SK-N-SH (cell line): ENCODE data around the gene CALR3.

Source experiments
- CHD2 ChIP-seq: fragments of 150-350 bp; IDR thresholded peaks from 2 replicates; pipeline ENCODE4 v1.6.1; 2018; ENCODE audit warnings: low read length; ENCODE audit not compliant: partially characterized antibody
- POLR2AphosphoS5 ChIP-seq: IDR thresholded peaks from 2 replicates; pipeline ENCODE4 v1.6.1; 2012; ENCODE audit warnings: low read depth, low read length
- RFX5 ChIP-seq: IDR thresholded peaks from 2 replicates; pipeline ENCODE4 v1.6.1; 2012; ENCODE audit warnings: mild to moderate bottlenecking, improper control_type of control experiment, low read length
- RXRA ChIP-seq: IDR thresholded peaks from 2 replicates; pipeline ENCODE4 v1.4.0; 2012; ENCODE audit warnings: low read depth, mild to moderate bottlenecking, borderline replicate concordance
- TF ChIP-seq, protein P1 (sequence below): IDR thresholded peaks from 2 replicates; pipeline ENCODE4 v1.4.0; 2012; ENCODE audit warnings: low read depth
- TF ChIP-seq, protein P2 (sequence below): fragments of 200-600 bp; sonication (generic); IDR thresholded peaks from 2 replicates; pipeline ENCODE4 v1.6.1; 2017; ENCODE audit warnings: antibody characterized with exemption, mild to moderate bottlenecking, moderate library complexity

DNA sequence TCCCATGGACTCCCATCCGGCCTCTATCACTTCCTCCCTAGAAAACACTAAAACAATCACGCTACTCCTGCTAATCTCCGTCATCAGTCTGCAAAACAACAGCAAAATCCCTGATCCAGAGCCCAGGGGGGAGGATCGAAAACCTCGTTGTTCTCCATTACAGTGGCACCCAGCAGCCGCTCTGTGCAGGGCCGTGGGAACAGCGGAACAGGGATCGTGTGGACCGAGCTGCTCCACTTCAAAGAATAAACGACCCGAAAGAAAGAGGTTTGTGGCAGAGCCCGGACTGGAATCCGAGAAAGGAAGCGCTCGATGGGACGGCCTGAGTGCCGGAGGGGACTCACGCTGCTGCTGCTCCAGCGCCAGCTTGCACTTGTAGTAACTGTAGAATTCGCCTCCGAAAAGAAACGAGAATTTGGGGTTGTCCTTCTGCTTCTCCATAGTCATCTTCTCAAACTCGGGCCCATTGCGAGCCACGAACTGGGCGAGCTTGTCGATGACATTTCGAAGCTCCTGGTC lies 45.6 kb upstream of the CALR3 start:
- no peak for TF ChIP-seq RXRA
- TF ChIP-seq, protein P1, sequence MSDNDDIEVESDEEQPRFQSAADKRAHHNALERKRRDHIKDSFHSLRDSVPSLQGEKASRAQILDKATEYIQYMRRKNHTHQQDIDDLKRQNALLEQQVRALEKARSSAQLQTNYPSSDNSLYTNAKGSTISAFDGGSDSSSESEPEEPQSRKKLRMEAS, result no peak
- TF ChIP-seq, protein P2, sequence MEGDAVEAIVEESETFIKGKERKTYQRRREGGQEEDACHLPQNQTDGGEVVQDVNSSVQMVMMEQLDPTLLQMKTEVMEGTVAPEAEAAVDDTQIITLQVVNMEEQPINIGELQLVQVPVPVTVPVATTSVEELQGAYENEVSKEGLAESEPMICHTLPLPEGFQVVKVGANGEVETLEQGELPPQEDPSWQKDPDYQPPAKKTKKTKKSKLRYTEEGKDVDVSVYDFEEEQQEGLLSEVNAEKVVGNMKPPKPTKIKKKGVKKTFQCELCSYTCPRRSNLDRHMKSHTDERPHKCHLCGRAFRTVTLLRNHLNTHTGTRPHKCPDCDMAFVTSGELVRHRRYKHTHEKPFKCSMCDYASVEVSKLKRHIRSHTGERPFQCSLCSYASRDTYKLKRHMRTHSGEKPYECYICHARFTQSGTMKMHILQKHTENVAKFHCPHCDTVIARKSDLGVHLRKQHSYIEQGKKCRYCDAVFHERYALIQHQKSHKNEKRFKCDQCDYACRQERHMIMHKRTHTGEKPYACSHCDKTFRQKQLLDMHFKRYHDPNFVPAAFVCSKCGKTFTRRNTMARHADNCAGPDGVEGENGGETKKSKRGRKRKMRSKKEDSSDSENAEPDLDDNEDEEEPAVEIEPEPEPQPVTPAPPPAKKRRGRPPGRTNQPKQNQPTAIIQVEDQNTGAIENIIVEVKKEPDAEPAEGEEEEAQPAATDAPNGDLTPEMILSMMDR, result no peak
- no peak for TF ChIP-seq CHD2
- no peak for TF ChIP-seq POLR2AphosphoS5
- TF ChIP-seq RFX5, result no peak
